Activated CD4-positive, alpha-beta T cell treated with anti-CD3 and anti-CD28 coated beads, Interleukin-2, Interleukin-4, amounts not matched to agents 100 ng/mL and 50 ng/mL, durations not matched to agents 16 hours and 8 hours (primary cell): Measurements from ENCODE around the gene SLC36A2.
"Not testable (repeated sequence)": the region's sequence is repeated elsewhere in the genome, so short reads cannot be mapped to it uniquely, and the experiment has no call there.

Source experiments
- DNase-seq: peaks from one replicate; pipeline ENCODE4 v3.0.0-alpha.2; 2020; ENCODE audit warnings: low spot score

The SLC36A2 gene

DNA sequence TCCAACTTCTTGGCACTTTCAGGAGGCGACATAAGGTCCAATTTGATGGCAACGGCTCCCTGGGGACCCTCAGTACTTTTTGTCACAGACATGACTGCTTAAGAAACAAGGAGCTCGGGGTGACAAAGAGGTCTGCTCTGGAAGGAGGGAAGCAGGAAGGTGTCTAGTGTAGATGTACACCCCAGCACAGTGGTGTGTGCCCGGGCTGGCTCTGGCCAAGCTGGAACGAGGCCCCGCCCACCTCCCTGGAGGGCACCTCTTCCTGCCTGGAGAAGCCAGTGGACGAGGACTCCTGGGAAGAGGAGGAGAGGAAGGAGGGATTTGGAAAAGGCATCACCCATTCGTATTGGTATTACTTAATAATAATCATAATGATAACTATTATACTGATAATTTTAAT, at the start of gene SLC36A2:
Gene SLC36A2, minus strand, starts transcription at position 191 of the 400 bp plus-strand sequence. Its CDS starts 99 bp downstream, at position 92.
- no peak for DNase-seq

- DNase-seq: no peak
These were observed 41.6 kb upstream of the SLC36A2 start for GRCh38 chr5:151388960-151389359.

GRCh38 chr5:151384106-151384505, 36.7 kb upstream of the SLC36A2 start:
- DNase-seq: no peak

GRCh38 chr5:151383011-151383410, 35.7 kb upstream of the SLC36A2 start:
- DNase-seq: no peak

DNA sequence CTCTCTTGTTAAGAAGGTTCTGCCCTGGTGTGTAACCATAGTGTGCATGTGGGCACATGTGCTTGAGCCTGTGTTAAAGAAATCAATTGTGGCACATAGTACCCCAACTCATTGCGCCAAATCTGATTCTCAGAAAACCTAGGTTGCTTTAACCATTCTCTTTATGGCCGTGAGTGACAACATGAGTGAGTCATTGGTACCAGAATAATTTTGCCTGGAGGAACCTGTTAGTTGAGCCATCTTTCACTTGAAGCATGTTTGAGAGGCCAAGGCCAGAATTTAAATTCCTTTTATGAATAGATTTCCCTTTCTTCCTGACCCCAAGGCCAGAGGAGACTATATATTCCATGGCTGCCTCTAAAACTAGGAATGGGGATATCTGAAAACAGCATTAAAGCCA, 35.2 kb upstream of the SLC36A2 start:
- no peak for DNase-seq

DNA sequence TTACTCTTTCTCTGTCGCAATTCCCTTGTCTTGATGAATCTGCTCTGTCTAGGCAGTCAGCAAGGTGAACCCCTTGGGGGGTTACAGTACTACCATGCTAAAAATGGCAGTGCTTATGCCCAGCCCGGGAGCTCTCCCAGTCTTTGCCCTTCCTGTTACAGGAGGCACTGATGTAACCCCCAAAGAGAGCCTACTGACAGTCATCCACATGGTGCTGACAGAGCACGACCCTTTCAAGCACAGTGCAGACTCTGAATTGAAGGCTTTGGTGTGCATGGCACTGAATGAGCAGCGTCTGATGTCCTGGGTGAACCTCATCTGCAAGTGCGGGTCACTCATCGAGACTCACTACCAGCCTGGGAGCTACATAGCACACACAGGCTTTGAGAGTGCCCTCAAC, 34.5 kb upstream of the SLC36A2 start:
- no peak for DNase-seq

DNA sequence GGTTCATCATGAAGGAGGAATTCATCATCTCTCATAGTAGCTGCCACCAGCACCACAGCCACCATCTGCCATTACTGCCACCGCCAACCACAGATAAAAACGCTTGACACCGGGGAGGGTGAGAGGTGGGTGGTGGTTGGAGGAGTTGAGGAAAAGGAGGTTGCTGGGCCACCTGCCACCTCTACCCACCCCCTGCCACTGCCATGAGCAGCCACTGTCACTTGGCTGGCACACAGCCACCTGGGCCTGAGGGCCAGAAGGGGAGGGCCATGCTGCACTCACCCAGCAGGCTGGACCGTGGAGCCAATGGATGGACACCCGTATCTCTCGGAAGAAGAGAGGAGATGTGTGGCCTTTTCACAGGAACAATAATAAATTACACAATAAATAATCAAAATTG, 31.3 kb upstream of the SLC36A2 start:
- DNase-seq: no peak

- DNase-seq: no peak
These were observed 27.2 kb upstream of the SLC36A2 start for GRCh38 chr5:151374539-151374938.

- not testable (repeated sequence) for DNase-seq
These were observed 19.7 kb upstream of the SLC36A2 start for GRCh38 chr5:151367038-151367437.

DNA sequence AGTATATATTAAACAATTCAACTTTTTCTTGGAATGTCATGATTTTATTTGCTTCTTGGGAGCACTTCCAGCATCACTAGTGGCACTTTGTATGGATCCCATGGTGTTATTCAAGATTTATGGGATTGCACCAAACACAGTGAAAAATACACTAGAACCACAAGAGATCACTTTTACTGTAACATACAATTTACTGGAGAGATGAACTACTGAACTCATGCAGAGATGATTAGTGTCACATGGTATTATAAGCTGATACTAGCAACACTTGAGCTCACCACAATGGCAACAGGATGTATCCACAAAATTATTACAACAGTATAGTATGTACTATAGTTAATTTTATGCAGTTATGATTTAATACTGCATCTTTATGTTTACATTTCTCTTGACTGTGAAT, 16.3 kb upstream of the SLC36A2 start:
- no peak for DNase-seq

DNA sequence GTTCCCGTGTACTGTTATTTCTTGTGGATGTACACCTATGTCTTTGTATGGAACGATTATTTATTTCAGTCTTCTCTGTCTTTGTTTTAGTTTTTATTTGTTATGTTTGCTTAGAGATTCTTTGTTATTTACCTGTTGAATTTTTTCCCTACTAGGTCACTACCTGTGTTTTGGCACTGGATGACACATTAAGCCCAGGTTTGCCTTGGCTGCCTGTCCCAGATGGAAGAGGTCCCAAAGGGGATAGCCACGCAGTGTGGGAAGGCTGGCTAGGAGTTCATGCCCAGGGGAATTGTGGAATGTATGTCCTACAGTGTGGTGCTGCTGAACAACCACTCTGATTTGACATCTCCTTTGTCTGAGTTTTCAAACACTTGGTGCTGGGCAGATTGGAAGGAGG, 15.6 kb upstream of the SLC36A2 start:
- no peak for DNase-seq

GRCh38 chr5:151359391-151359790, 12.0 kb upstream of the SLC36A2 start:
- no peak for DNase-seq

DNA sequence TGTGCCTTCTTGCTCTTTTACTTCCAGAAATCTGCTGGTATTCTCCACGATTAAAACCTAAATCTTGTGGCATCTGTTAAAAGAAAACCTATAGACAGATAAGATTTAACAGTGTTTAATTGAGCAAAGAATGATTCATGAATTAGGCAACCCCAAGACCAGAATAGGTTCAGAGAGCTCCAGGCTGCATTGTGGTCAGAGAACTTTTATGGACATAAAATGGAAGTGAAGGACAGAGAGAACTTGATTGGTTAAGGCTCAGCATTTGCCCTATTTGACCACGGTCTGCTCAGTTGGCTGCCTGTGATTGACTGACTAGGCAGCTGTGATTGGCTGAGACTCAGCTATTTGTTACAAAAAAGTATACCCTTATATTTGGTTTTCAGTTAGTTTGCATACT, 10.4 kb upstream of the SLC36A2 start:
- no peak for DNase-seq

- DNase-seq: no peak
These were observed 9.7 kb upstream of the SLC36A2 start for GRCh38 chr5:151357097-151357496.

DNA sequence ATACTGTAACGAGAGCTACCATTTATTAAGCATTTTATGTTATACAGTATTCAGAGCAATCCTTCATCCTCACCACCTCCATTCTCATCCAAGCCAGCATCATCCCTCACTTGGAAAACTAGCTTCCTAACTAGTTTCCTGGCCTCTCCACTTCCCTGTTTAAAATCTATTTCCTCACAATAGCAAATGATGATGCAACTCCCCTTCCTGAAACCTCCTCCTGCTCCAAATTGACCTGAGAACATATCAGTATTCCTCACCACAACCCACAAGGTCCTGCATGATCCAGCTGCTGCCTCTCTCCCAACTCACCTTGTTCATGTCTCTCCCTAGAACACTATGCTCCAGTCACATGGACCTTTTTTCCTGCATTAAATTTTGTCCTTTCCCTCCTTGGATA, 4.3 kb upstream of the SLC36A2 start:
- no peak for DNase-seq

DNA sequence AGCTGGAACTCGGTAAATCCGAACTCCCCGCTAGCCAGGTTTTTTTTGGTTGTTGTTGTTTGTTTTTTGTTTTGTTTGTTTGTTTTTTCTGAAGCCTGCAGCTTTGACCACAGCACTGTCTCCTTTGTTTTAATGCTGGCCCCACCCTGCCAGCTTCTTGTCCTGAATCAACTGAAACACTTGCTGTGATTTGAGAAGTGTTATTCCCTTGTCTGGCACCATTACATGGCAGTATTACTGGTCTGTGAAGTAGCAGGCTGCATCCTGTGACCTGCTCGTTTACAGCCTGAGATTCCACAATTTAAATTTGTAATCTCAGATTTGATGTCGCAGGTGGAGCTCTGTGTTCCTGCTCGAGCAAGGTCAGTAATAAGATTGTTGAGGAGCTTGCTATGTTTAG, 1.4 kb upstream of the SLC36A2 start:
- no peak for DNase-seq

DNA sequence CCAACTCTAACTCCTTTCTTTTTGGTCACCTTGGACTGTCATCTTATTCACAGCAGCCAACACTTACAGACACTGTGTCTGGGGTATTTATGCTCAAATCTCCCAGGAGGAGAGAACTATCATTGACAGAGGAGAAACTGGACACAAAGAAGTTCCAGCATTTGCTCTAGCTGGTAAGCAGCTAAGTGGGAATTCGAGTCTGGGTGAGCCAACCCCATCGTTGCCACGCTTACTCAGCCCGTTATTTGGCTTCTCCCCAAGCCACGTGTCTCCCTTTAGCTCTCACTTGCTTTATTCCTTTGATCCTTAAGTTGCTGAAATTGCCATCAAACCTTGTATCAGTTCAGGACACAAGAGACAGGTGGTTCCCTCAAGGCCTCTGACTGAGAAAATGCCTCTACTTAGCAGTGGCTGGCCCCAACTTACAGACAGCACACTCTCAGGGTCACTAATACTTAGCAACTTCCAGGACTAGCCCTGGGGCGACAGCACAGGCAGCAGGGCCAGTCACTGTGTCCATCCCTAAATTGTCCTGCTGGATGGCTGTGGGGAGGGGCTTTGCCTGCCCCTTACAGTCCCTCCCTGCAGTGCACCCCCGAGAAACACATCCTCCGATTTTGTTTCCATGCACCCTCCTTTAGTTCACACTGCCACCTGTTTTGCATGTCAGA, 1.4 kb downstream of the SLC36A2 start:
- no peak for DNase-seq

- no peak for DNase-seq
These were observed 2.1 kb downstream of the SLC36A2 start for GRCh38 chr5:151345187-151345807.

DNA sequence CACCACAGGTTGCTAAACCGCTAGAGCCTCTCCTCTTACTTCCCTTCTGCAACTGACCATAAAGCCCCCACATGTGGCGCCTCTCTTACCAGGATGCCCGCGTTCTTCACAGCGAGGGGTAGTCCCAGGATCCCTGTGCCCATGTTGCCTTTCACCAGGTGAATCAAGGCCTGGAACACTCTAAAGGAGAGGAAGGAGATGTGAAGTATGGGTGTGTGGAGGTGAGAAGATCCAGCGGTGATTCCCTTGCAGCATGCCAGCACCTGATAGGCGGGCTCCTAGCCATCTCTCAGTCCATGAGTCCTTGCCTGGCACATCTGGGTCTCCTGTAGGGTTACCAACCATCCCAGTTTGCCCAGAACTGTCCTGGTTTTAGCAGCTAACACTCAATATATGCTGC, 3.3 kb downstream of the SLC36A2 start:
- no peak for DNase-seq

DNA sequence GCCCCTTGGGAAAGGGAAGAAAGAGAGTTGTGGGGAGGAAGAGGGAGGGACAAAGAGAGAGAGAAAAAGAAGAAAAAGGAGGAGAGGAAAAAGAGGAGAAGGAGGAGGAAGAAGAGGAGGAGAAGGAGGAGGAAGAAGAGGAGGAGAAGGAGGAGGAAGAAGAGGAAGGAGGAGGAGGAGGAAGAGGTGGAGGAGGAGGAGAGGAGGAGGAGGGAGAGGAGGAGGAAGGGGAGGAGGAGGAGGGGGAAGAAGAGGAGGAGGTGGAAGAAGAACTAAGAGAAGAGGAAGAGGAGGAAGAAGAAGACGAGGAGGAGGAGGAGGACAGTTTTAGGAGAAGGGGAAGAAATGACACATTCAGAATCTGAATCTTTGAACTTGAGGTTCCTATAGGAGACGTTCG, 7.4 kb downstream of the SLC36A2 start:
- DNase-seq: no peak

GRCh38 chr5:151338734-151339133, 8.6 kb downstream of the SLC36A2 start:
- no peak for DNase-seq

DNA sequence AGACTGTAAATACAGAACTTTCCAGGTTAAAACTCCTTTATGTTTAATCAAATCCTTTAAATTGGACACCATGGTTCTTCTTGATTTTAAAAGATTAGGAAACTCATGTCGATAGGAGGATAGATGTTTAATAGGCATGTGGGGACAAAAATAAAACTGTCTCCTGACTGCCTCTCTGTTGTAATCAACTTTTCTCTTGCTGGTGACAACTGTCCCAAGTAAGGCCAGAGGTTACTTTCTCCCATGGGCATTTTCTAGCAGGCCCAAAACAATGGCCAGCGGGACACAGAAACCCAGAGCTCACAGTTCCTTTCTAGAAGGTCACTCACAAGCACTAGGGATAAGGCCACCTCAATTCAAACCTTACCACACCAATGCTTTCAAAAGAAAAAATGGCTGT, 14.5 kb downstream of the SLC36A2 start:
- no peak for DNase-seq

DNA sequence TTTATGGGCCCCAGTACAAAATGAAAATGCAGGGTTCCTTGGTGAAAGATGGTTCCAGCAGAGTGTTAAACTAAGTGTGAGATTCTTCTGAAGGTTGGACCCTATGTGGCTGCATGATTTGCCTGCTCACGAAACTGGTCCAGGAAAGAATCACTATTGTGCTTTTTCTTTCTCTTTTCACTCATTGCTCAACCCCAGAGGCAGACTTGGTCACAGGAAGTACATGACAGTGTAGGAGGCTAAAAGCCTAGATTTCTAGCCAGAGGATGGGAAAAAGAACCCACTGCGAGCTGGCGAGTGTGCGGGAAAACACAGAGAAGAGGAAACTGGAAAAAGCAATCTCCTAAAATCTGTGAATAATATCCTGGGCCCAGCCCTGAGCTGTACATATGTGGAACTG, 18.6 kb downstream of the SLC36A2 start:
- DNase-seq: no peak

DNA sequence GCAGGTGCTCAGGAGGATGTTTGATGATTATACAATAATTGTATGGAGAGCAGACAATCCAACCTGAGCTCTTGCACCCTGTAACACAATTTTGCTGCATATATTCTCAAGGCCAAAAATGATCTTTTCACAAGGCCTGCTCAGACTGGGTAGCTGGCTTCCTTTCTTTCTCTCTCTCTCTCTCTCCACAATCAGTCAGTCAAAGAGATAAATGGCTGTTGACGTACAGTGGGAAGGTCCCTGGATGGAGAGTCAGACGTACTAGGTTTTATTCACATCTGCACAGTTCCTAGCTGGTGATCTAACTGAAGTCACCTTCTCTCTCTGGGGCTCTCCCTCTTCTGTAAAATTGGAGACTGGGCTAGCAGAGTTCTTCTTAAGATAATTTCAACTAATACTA, 19.8 kb downstream of the SLC36A2 start:
- DNase-seq: no peak
